HEK293T (cell line): ENCODE measurements around the gene CHCHD10.

ENCODE experiments used
- CTCF ChIA-PET: fragments of 350-600 bp; formaldehyde crosslinking; extraction: SDS; loops from one replicate; lab custom pipeline; 2021; ENCODE audit warnings: antibody characterized with exemption, inconsistent platforms; lab: Yijun Ruan, JAX
- POLR2A ChIA-PET: fragments of 350-600 bp; formaldehyde crosslinking; extraction: SDS; loops from one replicate; lab custom pipeline; 2020; ENCODE audit warnings: antibody characterized with exemption, inconsistent platforms; lab: Yijun Ruan, JAX
- DNase-seq: peaks from one replicate; pipeline ENCODE4 v3.0.0; 2012; ENCODE audit warnings: mixed read lengths; ENCODE audit errors: extremely low spot score
- ARNT ChIP-seq: fragments of 450-650 bp; IDR thresholded peaks from 2 replicates; pipeline ENCODE4 v1.6.1; 2017; ENCODE audit warnings: mild to moderate bottlenecking
- BHLHE40 ChIP-seq: fragments of 450-650 bp; IDR thresholded peaks from 2 replicates; pipeline ENCODE4 v1.6.1; 2016; ENCODE audit warnings: mild to moderate bottlenecking, moderate library complexity, borderline replicate concordance
- CTBP1 ChIP-seq: fragments of 450-650 bp; IDR thresholded peaks from 2 replicates; pipeline ENCODE4 v1.6.1; 2016; ENCODE audit warnings: borderline replicate concordance
- ELF4 ChIP-seq: fragments of 450-650 bp; IDR thresholded peaks from 2 replicates; pipeline ENCODE4 v1.6.1; 2017; ENCODE audit warnings: antibody characterized with exemption
- FOXA1 ChIP-seq: fragments of 450-650 bp; IDR thresholded peaks from 2 replicates; pipeline ENCODE4 v1.6.1; 2016; ENCODE audit warnings: mild to moderate bottlenecking
- FOXK2 ChIP-seq: fragments of 450-650 bp; IDR thresholded peaks from 2 replicates; pipeline ENCODE4 v1.6.1; 2016; ENCODE audit warnings: mild to moderate bottlenecking
- FOXM1 ChIP-seq: fragments of 450-650 bp; IDR thresholded peaks from 2 replicates; pipeline ENCODE4 v1.6.1; 2017; ENCODE audit warnings: mild to moderate bottlenecking, borderline replicate concordance
- HDGF ChIP-seq: fragments of 450-650 bp; IDR thresholded peaks from 2 replicates; pipeline ENCODE4 v1.6.1; 2017; ENCODE audit warnings: antibody characterized with exemption, borderline replicate concordance
- L3MBTL2 ChIP-seq: fragments of 450-650 bp; conservative IDR thresholded peaks from 2 replicates; pipeline ENCODE4 v1.6.1; 2016; ENCODE audit warnings: mild to moderate bottlenecking
- LEF1 ChIP-seq: fragments of 450-650 bp; IDR thresholded peaks from 2 replicates; pipeline ENCODE4 v1.6.1; 2017; ENCODE audit warnings: mild to moderate bottlenecking, borderline replicate concordance
- NFRKB ChIP-seq: fragments of 450-650 bp; IDR thresholded peaks from 2 replicates; pipeline ENCODE4 v1.6.1; 2016; ENCODE audit warnings: mild to moderate bottlenecking, moderate library complexity
- PKNOX1 ChIP-seq: fragments of 450-650 bp; IDR thresholded peaks from 2 replicates; pipeline ENCODE4 v1.6.1; 2016
- SP1 ChIP-seq: fragments of 450-650 bp; IDR thresholded peaks from 2 replicates; pipeline ENCODE4 v1.6.1; 2017
- SUZ12 ChIP-seq: fragments of 450-650 bp; IDR thresholded peaks from 2 replicates; pipeline ENCODE4 v1.6.1; 2016; ENCODE audit warnings: mild to moderate bottlenecking
- TARDBP ChIP-seq: fragments of 450-650 bp; IDR thresholded peaks from 2 replicates; pipeline ENCODE4 v1.6.1; 2016
- ZNF384 ChIP-seq: fragments of 450-650 bp; IDR thresholded peaks from 2 replicates; pipeline ENCODE4 v1.6.1; 2016

Gene CHCHD10

GRCh38 chr22:23789638-23790037 lies 21.9 kb upstream of the CHCHD10 start:
- POLR2A ChIA-PET: interaction anchor here (1.5 to 1.8 kb wide), 2 partner anchors 22 to 68 kb away, joined by 4 to 5 read pairs; partner anchors contain the start of genes CHCHD10 and SLC2A11
- DNase-seq: no peak
- CTCF ChIA-PET: interaction anchor here (1.2 to 1.5 kb wide), 2 partner anchors 15 to 105 kb away, joined by 3 to 4 read pairs; partner anchors contain the start of gene MIF
- TF ChIP-seq FOXM1 (no peak), HDGF (no peak), SUZ12 (no peak), ZNF384 (no peak), CTBP1 (no peak), LEF1 (no peak), FOXA1 (no peak), BHLHE40 (no peak), ELF4 (no peak), SP1 (no peak), ARNT (no peak), L3MBTL2 (no peak), FOXK2 (no peak), TARDBP (no peak), NFRKB (no peak), PKNOX1 (no peak)

- no peak for DNase-seq
- TF ChIP-seq FOXK2 (no peak), ZNF384 (no peak), FOXM1 (no peak), HDGF (no peak), L3MBTL2 (no peak), ARNT (no peak), ELF4 (no peak), SP1 (no peak), NFRKB (no peak), FOXA1 (no peak), LEF1 (no peak), TARDBP (no peak)
- POLR2A ChIA-PET: interaction anchor here (1.5 to 1.8 kb wide), 2 partner anchors 21 to 68 kb away, joined by 4 to 5 read pairs; partner anchors contain the start of genes CHCHD10 and SLC2A11
- CTCF ChIA-PET: interaction anchor here (0.6 to 1.5 kb wide), 3 partner anchors 15 to 529 kb away, joined by 3 to 4 read pairs (median 3); partner anchors contain the start of gene MIF
These were observed 21.3 kb upstream of the CHCHD10 start for GRCh38 chr22:23789121-23789520.

- CTCF ChIA-PET: interaction anchor here (1.0 kb wide), 1 partner anchor 12 kb away, joined by 3 read pairs; no protein-coding TSS in a partner anchor
- POLR2A ChIA-PET: interaction anchor here (1.0 to 4.2 kb wide), 3 partner anchors 13 to 126 kb away, joined by 3 to 23 read pairs (median 3); partner anchors contain the start of gene CHCHD10
These were observed 20.1 kb upstream of the CHCHD10 start for GRCh38 chr22:23787910-23788309.

GRCh38 chr22:23787600-23787896 lies 19.8 kb upstream of the CHCHD10 start:
- TF ChIP-seq HDGF (no peak), FOXA1 (no peak), CTBP1 (no peak), ARNT (no peak)
- ChIA-PET CTCF (interaction anchor here (1.0 kb wide), 1 partner anchor 12 kb away, joined by 3 read pairs; no protein-coding TSS in a partner anchor), POLR2A (interaction anchor here (0.6 to 4.2 kb wide), 5 partner anchors 10 to 126 kb away, joined by 3 to 23 read pairs (median 4); partner anchors contain the start of genes CHCHD10 and SLC2A11)
- no peak for DNase-seq

More at GRCh38 chr22:23787910-23788309, 20.1 kb upstream of the CHCHD10 start:
- TF ChIP-seq ZNF384: no peak
- TF ChIP-seq SUZ12: no peak
- DNase-seq: no peak

- ChIA-PET POLR2A (interaction anchor here (0.6 to 4.2 kb wide), 8 partner anchors 9 to 127 kb away, joined by 3 to 23 read pairs (median 4); partner anchors contain the start of genes CHCHD10, SLC2A11 and ZNF70), CTCF (interaction anchor here (1.0 kb wide), 1 partner anchor 11 kb away, joined by 3 read pairs; no protein-coding TSS in a partner anchor)
- TF ChIP-seq PKNOX1: peak; percentile 15; the same call in 1 of the 2 replicates
- TF ChIP-seq ZNF384: no peak
- peak; percentile 98 for DNase-seq
These were observed 19.2 kb upstream of the CHCHD10 start, which contains the start of gene SMARCB1 for GRCh38 chr22:23786752-23787599. SMARCB1 (plus strand) TSS chr22:23786966; CDS start chr22:23787170, 204 bp downstream.

GRCh38 chr22:23786261-23786710 lies 18.5 kb upstream of the CHCHD10 start:
- DNase-seq: no peak
- ChIA-PET POLR2A (interaction anchor here (0.9 to 4.2 kb wide), 6 partner anchors 9 to 127 kb away, joined by 3 to 23 read pairs (median 4); partner anchors contain the start of genes MMP11, SLC2A11 and ZNF70), CTCF (no interaction called here)
- TF ChIP-seq TARDBP (no peak), SUZ12 (no peak), L3MBTL2 (no peak), PKNOX1 (no peak)
